ENCODE data around the gene ADAMTS2.

DNA sequence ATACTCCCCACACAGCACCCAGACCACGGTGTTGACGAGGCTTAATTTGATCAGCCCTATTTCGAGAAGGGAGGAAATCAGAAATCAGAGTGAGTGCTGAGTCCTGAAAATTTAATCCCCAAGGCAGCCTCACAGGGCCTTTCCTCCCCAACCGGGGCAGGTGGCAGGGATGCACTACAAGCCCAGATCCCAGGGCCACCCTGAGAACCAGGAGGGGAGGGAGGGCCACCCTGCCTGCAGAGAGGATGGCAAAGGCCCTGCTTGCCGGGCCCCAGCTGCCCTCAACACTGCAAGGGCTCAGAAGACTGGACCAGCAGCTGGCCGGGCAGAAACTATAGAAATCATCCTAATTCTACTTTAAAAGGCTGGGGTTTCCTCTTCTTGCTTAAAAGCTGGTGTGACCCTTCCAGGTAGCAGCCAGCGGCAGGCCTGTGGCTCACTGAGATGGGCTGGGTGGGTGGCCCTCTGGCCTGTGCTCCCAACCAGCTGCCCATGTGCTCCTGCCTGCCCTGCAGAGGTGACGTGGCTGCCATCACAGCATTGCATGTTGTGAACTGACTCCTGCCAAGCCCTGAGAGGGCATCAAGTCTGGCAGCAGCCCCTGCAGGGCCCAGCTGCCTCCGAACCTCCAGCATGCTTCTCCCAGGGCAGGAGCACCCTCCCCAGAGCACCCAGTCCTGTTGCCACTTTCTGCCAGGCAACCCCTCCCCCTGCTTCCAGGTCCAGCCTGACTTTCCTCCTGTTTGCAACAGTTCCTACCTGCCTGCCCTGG lies 122.8 kb downstream of the ADAMTS2 start:
- TF ChIP-seq, protein P1, sequence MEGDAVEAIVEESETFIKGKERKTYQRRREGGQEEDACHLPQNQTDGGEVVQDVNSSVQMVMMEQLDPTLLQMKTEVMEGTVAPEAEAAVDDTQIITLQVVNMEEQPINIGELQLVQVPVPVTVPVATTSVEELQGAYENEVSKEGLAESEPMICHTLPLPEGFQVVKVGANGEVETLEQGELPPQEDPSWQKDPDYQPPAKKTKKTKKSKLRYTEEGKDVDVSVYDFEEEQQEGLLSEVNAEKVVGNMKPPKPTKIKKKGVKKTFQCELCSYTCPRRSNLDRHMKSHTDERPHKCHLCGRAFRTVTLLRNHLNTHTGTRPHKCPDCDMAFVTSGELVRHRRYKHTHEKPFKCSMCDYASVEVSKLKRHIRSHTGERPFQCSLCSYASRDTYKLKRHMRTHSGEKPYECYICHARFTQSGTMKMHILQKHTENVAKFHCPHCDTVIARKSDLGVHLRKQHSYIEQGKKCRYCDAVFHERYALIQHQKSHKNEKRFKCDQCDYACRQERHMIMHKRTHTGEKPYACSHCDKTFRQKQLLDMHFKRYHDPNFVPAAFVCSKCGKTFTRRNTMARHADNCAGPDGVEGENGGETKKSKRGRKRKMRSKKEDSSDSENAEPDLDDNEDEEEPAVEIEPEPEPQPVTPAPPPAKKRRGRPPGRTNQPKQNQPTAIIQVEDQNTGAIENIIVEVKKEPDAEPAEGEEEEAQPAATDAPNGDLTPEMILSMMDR (conservative IDR thresholded peaks at IDR 0.05) = no peak
- no peak for TF ChIP-seq ZFX (IDR thresholded peaks at IDR 0.05)
